Type B pancreatic cell (in vitro differentiated cells): ENCODE data around the gene ABCB1. TPM values are rescaled to one million over a fixed set of nuclear protein-coding genes. Genes with fewer than 3 reads are reported as not detected.

Source experiments
- DNase-seq: peaks from one replicate; pipeline ENCODE4 v3.0.0; 2021; ENCODE audit warnings: mixed read lengths; ENCODE audit not compliant: unreplicated experiment; ENCODE audit errors: extremely low spot score
- H3K27ac Mint-ChIP-seq: 2 replicates; pipeline ENCODE4 v1.8.0; 2021; ENCODE audit warnings: mild to moderate bottlenecking, mixed read lengths
- H3K27me3 Mint-ChIP-seq: 2 replicates; pipeline ENCODE4 v1.8.0; 2021; ENCODE audit warnings: mixed read lengths
- H3K36me3 Mint-ChIP-seq: 2 replicates; pipeline ENCODE4 v1.8.0; 2021; ENCODE audit warnings: mixed read lengths
- H3K4me1 Mint-ChIP-seq: one replicate; pipeline ENCODE4 v1.8.0; 2021; ENCODE audit warnings: mixed read lengths; ENCODE audit not compliant: unreplicated experiment
- H3K4me3 Mint-ChIP-seq: 2 replicates; pipeline ENCODE4 v1.8.0; 2021; ENCODE audit warnings: mild to moderate bottlenecking, mixed read lengths
- H3K9me3 Mint-ChIP-seq: 2 replicates; pipeline ENCODE4 v1.8.0; 2021; ENCODE audit warnings: mixed read lengths
- CTCF ChIP-seq: fragments of 200-600 bp; sonication (generic); conservative IDR thresholded peaks from 2 replicates; pipeline ENCODE4 v1.5.0; 2021; ENCODE audit warnings: antibody characterized with exemption, mild to moderate bottlenecking
- total RNA-seq: library from RNA; stranded (reverse); gene quantifications from 2 replicates; pipeline ENCODE4 v1.2.1, GENCODE V29; 2021; ENCODE audit warnings: low replicate concordance

Gene ABCB1
- total RNA-seq, 1 donor from 2014 or later = 31.3 TPM

GRCh38 chr7:87565877-87566276 lies 34.8 kb downstream of the ABCB1 start:
- H3K27me3 Mint-ChIP-seq = no peaks in the 10 kb centered on the region
- DNase-seq = no peak
- no peaks in the 10 kb centered on the region for H3K36me3 Mint-ChIP-seq
- no peaks in the 10 kb centered on the region for H3K9me3 Mint-ChIP-seq
- TF ChIP-seq CTCF = no peak
- peaks cover 3% of the 10 kb centered on the region for H3K4me1 Mint-ChIP-seq
- H3K4me3 Mint-ChIP-seq = no peak overlapping the region
- no peak overlapping the region for H3K27ac Mint-ChIP-seq

GRCh38 chr7:87564296-87564963 lies 36.3 kb downstream of the ABCB1 start:
- DNase-seq = no peak
- Mint-ChIP-seq H3K27ac (no peak overlapping the region), H3K4me3 (no peak overlapping the region), H3K4me1 (peaks cover 3% of the 10 kb centered on the region), H3K36me3 (no peaks in the 10 kb centered on the region), H3K9me3 (no peaks in the 10 kb centered on the region), H3K27me3 (no peaks in the 10 kb centered on the region)
- TF ChIP-seq CTCF = peak; percentile 66

- H3K9me3 Mint-ChIP-seq = no peaks in the 10 kb centered on the region
- H3K4me1 Mint-ChIP-seq = no peaks in the 10 kb centered on the region
- H3K27me3 Mint-ChIP-seq = no peaks in the 10 kb centered on the region
- H3K36me3 Mint-ChIP-seq = no peaks in the 10 kb centered on the region
- no peak for TF ChIP-seq CTCF
- H3K27ac Mint-ChIP-seq = no peak overlapping the region
- H3K4me3 Mint-ChIP-seq = no peak overlapping the region
- no peak for DNase-seq
Observed at GRCh38 chr7:87561702-87562101, 39.0 kb downstream of the ABCB1 start.

- H3K4me3 Mint-ChIP-seq = no peak overlapping the region
- DNase-seq = no peak
- no peaks in the 10 kb centered on the region for H3K36me3 Mint-ChIP-seq
- no peak overlapping the region for H3K27ac Mint-ChIP-seq
- no peaks in the 10 kb centered on the region for H3K27me3 Mint-ChIP-seq
- no peaks in the 10 kb centered on the region for H3K9me3 Mint-ChIP-seq
- TF ChIP-seq CTCF = no peak
- H3K4me1 Mint-ChIP-seq = no peaks in the 10 kb centered on the region
Observed at GRCh38 chr7:87561102-87561501, 39.6 kb downstream of the ABCB1 start.

- H3K27ac Mint-ChIP-seq = no peak overlapping the region
- no peaks in the 10 kb centered on the region for H3K36me3 Mint-ChIP-seq
- no peaks in the 10 kb centered on the region for H3K4me1 Mint-ChIP-seq
- no peak for DNase-seq
- H3K4me3 Mint-ChIP-seq = no peak overlapping the region
- TF ChIP-seq CTCF = no peak
- H3K27me3 Mint-ChIP-seq = no peaks in the 10 kb centered on the region
- H3K9me3 Mint-ChIP-seq = no peaks in the 10 kb centered on the region
Observed at GRCh38 chr7:87552351-87552900, 48.3 kb downstream of the ABCB1 start.
